Activated B cell treated with CpG ODN at 0.5 μM for 24 hours (primary cell): ENCODE measurements around the gene OSBPL1A. TPM values are rescaled to one million over a fixed set of nuclear protein-coding genes. Genes with fewer than 3 reads are reported as not detected.
A peak's percentile ranks its signal among the peaks of the same experiment; 100 is the strongest.
"Not testable (repeated sequence)": the region's sequence is repeated elsewhere in the genome, so short reads cannot be mapped to it uniquely, and the experiment has no call there.

Source experiments
- ATAC-seq: fragments of 200-7000 bp; cut with Tn5 transposase; one replicate; pipeline ENCODE4 v1.10.0; 2021; ENCODE audit warnings: low read depth, mild to moderate bottlenecking, moderate library complexity
- CTCF ChIA-PET: fragments of 350-600 bp; sonication (Branson Sonifier 250); formaldehyde crosslinking; loops from one replicate; lab custom pipeline; 2021; ENCODE audit warnings: antibody characterized with exemption; lab: Charles Lee
- POLR2A ChIA-PET: fragments of 350-600 bp; sonication (Branson Sonifier 250); formaldehyde crosslinking; loops from one replicate; lab custom pipeline; 2021; ENCODE audit warnings: antibody characterized with exemption; lab: Charles Lee
- DNase-seq: peaks from one replicate; pipeline ENCODE4 v3.0.0; 2022
- H3K27ac Mint-ChIP-seq: one replicate; pipeline ENCODE4 v1.8.0; 2020; ENCODE audit warnings: mixed read lengths
- H3K27me3 Mint-ChIP-seq: one replicate; pipeline ENCODE4 v1.8.0; 2021; ENCODE audit warnings: mixed read lengths
- H3K36me3 Mint-ChIP-seq: one replicate; pipeline ENCODE4 v1.8.0; 2021; ENCODE audit warnings: low read depth, mixed read lengths
- H3K4me1 Mint-ChIP-seq: one replicate; pipeline ENCODE4 v1.8.0; 2021; ENCODE audit warnings: mixed read lengths
- H3K4me3 Mint-ChIP-seq: one replicate; pipeline ENCODE4 v1.8.0; 2020; ENCODE audit warnings: mild to moderate bottlenecking, mixed read lengths
- H3K9me3 Mint-ChIP-seq: one replicate; pipeline ENCODE4 v1.8.0; 2020; ENCODE audit warnings: mixed read lengths
- CTCF ChIP-seq: fragments of 200-600 bp; IDR thresholded peaks from one replicate; pipeline ENCODE4 v1.8.0; 2022; ENCODE audit warnings: antibody characterized with exemption, mild to moderate bottlenecking
- intact Hi-C: fragments of 100-400 bp; cut with micrococcal nuclease; formaldehyde crosslinking; loops from one replicate; pipeline ENCODE4 v1.15.1; 2024
- total RNA-seq: library from RNA; stranded (reverse); gene quantifications from 2 replicates; pipeline ENCODE4 v1.2.3, GENCODE V29; 2022

Gene OSBPL1A
- total RNA-seq, 1 donor from 2014 or later: 0.80 TPM

GRCh38 chr18:24153397-24153796 lies 244.2 kb downstream of the OSBPL1A start:
- Mint-ChIP-seq H3K27me3 (peaks cover 3% of the 10 kb centered on the region), H3K4me1 (no peaks in the 10 kb centered on the region), H3K4me3 (no peak overlapping the region), H3K9me3 (no peaks in the 10 kb centered on the region), H3K36me3 (no peaks in the 10 kb centered on the region), H3K27ac (no peak overlapping the region)
- TF ChIP-seq CTCF: no peak
- intact Hi-C loops: no loop called here
- ATAC-seq: no peak
- ChIA-PET CTCF (no interaction called here), POLR2A (no interaction called here)
- no peak for DNase-seq

GRCh38 chr18:24149591-24149990 lies 248.0 kb downstream of the OSBPL1A start:
- H3K27me3 Mint-ChIP-seq, POLR2A ChIA-PET, H3K27ac Mint-ChIP-seq, DNase-seq, H3K9me3 Mint-ChIP-seq, intact Hi-C loops, H3K36me3 Mint-ChIP-seq, H3K4me3 Mint-ChIP-seq, CTCF ChIA-PET, H3K4me1 Mint-ChIP-seq, ATAC-seq: not testable (repeated sequence)

GRCh38 chr18:24142376-24142775 lies 255.2 kb downstream of the OSBPL1A start:
- no peak for ATAC-seq
- ChIA-PET CTCF (interaction anchor here (0.7 kb wide), 1 partner anchor 382 kb away, joined by 3 read pairs; no protein-coding TSS in a partner anchor), POLR2A (interaction anchor here (1.2 kb wide), 1 partner anchor 9 kb away, joined by 3 read pairs; no protein-coding TSS in a partner anchor)
- H3K36me3 Mint-ChIP-seq: no peaks in the 10 kb centered on the region
- peaks cover 13% of the 10 kb centered on the region for H3K4me1 Mint-ChIP-seq
- no peak overlapping the region for H3K27ac Mint-ChIP-seq
- DNase-seq: no peak
- no peak for TF ChIP-seq CTCF
- peaks cover 2% of the 10 kb centered on the region for H3K9me3 Mint-ChIP-seq
- H3K27me3 Mint-ChIP-seq: peaks cover 6% of the 10 kb centered on the region
- intact Hi-C loops: no loop called here
- H3K4me3 Mint-ChIP-seq: no peak overlapping the region

- Mint-ChIP-seq H3K9me3 (peaks cover 2% of the 10 kb centered on the region), H3K27ac (no peak overlapping the region), H3K27me3 (peaks cover 6% of the 10 kb centered on the region), H3K36me3 (peaks cover 2% of the 10 kb centered on the region), H3K4me3 (no peak overlapping the region), H3K4me1 (peaks cover 16% of the 10 kb centered on the region)
- ChIA-PET POLR2A (interaction anchor here (0.6 kb wide), 1 partner anchor 192 kb away, joined by 6 read pairs; no protein-coding TSS in a partner anchor), CTCF (no interaction called here)
- DNase-seq: no peak
- no peak for ATAC-seq
- TF ChIP-seq CTCF: no peak
- intact Hi-C loops: no loop called here
These were observed 256.9 kb downstream of the OSBPL1A start for GRCh38 chr18:24140697-24141096.

- H3K27me3 Mint-ChIP-seq: peaks cover 6% of the 10 kb centered on the region
- DNase-seq (peak; percentile 58), ATAC-seq (peak; percentile 96)
- H3K4me3 Mint-ChIP-seq: peak within 1 kb of the TSS; percentile 87
- CTCF ChIA-PET: interaction anchor here (2.1 kb wide), 1 partner anchor 48 kb away, joined by 5 read pairs; no protein-coding TSS in a partner anchor
- POLR2A ChIA-PET: interaction anchor here (0.5 to 1.7 kb wide), 7 partner anchors 32 to 1337 kb away, joined by 3 to 8 read pairs (median 3); no protein-coding TSS in a partner anchor
- no peak for TF ChIP-seq CTCF
- peaks cover 16% of the 10 kb centered on the region for H3K4me1 Mint-ChIP-seq
- intact Hi-C loops: loop anchor here (1.0 kb wide), 1 partner anchor 38 kb away; no protein-coding TSS in a partner anchor
- H3K9me3 Mint-ChIP-seq: peaks cover 2% of the 10 kb centered on the region
- H3K27ac Mint-ChIP-seq: peak within 1 kb of the TSS; percentile 50
- peaks cover 7% of the 10 kb centered on the region for H3K36me3 Mint-ChIP-seq
These were observed 258.6 kb downstream of the OSBPL1A start, which contains the start of gene CABYR for GRCh38 chr18:24138789-24139616. CABYR (plus strand) TSS chr18:24139062; CDS start chr18:24143115, 4,053 bp downstream.
